ENCODE data around the gene SYT15.
"Not testable (repeated sequence)": the region's sequence is repeated elsewhere in the genome, so short reads cannot be mapped to it uniquely, and the experiment has no call there.

SYT15 gene

DNA sequence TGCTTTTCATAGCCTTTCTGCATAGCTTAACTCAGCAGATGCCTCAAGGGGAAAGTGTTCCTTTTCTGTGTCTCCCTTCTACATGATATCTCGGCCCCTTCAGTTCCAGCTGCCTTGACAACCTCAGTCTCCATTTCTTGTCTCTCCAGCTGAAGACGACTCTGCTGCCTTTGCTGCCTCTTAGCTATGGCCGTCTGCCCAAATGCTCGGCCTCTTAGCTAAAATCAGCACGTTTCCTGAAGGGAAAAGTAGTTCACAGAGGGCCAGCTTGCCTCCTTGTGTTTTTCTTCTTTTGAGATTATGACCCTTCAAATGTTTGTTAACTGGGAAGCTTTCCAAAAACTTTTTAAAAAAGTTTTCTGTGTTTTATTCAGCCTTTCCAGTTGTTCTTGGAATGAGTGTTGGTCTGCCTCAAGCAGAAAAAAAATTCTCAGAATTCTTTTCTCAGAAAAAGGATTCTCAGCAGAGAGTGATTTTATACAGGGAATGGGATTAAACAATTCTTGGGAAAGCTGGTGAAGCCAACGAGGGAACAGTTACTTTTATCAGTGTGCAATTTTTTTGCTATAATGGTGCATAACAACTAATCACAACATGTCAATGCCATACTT lies 15.6 kb downstream of the SYT15 start:
- DNase-seq = not testable (repeated sequence)

GRCh38 chr10:46596570-46596969 lies 17.6 kb downstream of the SYT15 start:
- not testable (repeated sequence) for DNase-seq

- DNase-seq = not testable (repeated sequence)
These were observed 18.8 kb downstream of the SYT15 start for GRCh38 chr10:46597616-46598246.

GRCh38 chr10:46600516-46600915 lies 21.6 kb downstream of the SYT15 start:
- DNase-seq = not testable (repeated sequence)

DNA sequence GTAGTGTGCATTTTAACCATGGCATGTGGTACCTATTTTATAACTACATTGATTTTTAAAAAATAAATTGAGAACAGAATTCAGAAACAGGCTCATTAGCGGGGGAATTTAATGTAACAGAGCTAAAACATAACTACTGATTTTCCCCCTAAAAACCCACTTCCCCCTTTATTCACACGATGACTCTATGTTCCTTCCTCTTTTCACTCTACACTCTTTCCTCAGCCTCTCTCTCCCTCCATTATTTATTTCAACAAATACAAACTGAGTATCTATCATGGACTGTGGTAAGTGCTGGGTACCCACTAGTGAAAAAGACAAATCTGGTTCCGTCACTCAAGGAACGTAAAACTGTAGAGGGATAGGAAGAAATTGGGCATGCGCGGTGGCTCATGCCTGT lies 36.6 kb downstream of the SYT15 start:
- DNase-seq = not testable (repeated sequence)

- DNase-seq = not testable (repeated sequence)
These were observed 37.3 kb downstream of the SYT15 start for GRCh38 chr10:46616227-46616626.

- not testable (repeated sequence) for DNase-seq
These were observed 38.2 kb downstream of the SYT15 start for GRCh38 chr10:46617134-46617533.

DNA sequence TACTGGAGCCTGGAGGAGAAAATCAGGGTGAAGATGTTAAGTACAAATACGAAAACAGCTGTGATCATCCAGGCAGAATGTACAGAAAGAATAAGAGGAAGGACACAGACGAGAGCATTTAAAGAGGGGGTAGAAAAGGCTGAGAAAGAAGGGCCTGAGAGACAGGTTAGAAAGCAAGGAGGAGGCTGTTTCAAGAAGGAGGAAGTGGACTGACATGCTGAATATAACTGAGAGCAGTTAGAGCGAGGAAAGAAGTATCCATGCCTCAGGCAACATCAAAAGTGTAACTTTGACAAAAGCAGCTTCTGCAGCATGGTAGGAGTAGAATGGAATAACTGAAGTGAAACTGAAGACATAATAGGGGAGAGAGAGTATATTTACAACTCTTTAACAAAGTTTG lies 39.0 kb downstream of the SYT15 start:
- not testable (repeated sequence) for DNase-seq

GRCh38 chr10:46623899-46624654 lies 45.1 kb downstream of the SYT15 start:
- DNase-seq = not testable (repeated sequence)

- not testable (repeated sequence) for DNase-seq
These were observed 50.9 kb downstream of the SYT15 start for GRCh38 chr10:46629805-46630204.

DNA sequence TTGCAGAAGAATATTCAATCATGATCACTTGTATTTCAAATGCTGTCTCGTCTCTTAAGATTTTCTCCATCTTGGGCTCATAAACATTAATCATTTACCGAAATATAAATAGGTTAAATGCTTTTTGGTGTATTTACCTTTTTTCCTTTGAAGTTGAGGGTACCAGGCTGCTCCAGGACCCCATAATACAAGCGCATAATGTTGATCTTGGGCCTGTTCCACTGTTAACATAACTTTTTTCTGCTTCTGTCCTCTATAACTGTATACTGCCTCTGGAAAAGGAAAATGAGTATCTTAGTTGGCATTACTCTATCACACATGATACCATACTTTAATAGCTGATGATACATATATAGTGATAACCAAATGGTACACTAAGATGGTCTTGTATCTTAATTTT lies 51.9 kb downstream of the SYT15 start:
- DNase-seq = not testable (repeated sequence)

GRCh38 chr10:46631683-46632082 lies 52.8 kb downstream of the SYT15 start:
- not testable (repeated sequence) for DNase-seq

DNA sequence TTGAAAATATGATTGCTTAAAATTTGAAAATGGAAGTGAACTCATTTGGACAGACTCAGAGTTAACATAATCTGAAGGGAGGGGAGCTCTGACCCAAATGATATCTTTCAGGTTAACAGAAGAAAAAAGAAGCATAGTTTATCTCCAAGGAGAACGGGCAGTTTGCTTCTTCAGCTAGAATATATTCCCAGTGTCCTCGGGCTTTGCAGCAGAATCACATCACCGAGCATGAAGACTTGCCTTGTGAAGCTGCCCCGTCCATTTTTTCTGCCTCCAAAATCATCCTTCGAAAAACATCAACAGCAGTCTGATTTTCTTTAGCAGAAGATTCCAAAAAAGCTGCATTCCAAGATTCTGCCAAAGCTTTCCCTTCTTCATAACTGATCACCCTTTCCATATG lies 55.8 kb downstream of the SYT15 start:
- DNase-seq = not testable (repeated sequence)

DNA sequence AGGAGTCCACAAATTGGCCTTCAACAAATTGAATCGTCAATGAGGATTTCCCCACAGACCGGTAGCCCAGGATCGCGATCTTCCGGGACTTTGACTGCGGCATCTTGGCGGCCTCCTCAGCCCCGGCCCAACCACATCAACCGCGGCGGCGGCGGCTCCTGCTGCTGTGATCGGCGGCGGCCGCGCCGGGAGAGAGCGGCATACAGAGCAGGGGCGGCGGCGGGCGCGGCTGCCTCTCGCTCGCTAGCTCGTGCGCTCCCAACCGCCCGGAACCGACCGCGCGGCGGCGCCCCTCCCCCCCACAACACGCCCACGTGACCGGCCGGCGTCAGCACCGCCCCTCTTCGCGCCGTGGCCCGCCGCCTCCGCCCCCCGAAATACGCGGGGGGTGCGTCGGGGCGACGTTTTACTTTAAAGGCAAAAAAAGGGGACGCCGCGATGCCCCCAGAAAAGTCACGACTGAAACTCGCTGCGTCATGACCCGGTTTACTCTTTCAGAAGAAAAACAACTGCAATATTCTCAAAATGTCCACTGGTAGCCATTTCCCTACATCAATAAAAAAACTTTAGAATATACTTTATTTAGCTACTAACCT lies 56.5 kb downstream of the SYT15 start:
- DNase-seq = not testable (repeated sequence)

DNA sequence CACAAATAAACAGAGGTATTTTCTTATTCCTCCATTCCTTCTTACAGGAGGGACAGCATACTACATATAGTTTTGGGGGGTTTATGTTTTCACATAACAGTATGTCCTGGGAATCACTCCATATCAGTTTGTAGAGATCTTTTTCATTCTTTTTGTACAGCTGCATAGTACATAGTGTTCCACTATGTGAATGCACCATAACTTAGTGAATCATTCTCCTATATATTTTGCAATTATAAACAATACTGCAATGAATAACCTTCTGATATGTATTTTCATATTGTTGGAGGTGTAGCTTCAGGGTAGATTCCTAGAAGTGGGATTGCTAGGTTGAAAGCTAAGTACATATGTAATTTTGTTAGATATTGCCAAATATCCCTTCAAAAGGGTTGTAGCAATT lies 61.1 kb downstream of the SYT15 start:
- not testable (repeated sequence) for DNase-seq
